ENCODE measurements around the gene RASGRP3.

- TF ChIP-seq POLR2AphosphoS5 (IDR thresholded peaks at IDR 0.05; ENCODE audit: insufficient read depth, low read depth, low read length): no peak
- TF ChIP-seq, protein P1, sequence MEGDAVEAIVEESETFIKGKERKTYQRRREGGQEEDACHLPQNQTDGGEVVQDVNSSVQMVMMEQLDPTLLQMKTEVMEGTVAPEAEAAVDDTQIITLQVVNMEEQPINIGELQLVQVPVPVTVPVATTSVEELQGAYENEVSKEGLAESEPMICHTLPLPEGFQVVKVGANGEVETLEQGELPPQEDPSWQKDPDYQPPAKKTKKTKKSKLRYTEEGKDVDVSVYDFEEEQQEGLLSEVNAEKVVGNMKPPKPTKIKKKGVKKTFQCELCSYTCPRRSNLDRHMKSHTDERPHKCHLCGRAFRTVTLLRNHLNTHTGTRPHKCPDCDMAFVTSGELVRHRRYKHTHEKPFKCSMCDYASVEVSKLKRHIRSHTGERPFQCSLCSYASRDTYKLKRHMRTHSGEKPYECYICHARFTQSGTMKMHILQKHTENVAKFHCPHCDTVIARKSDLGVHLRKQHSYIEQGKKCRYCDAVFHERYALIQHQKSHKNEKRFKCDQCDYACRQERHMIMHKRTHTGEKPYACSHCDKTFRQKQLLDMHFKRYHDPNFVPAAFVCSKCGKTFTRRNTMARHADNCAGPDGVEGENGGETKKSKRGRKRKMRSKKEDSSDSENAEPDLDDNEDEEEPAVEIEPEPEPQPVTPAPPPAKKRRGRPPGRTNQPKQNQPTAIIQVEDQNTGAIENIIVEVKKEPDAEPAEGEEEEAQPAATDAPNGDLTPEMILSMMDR (IDR thresholded peaks at IDR 0.05; ENCODE audit: extremely low read depth in 1 of 2, insufficient read depth in 1 of 2, low read depth in 1 of 2, low read length in 2 of 2): no peak
- no peak for TF ChIP-seq FOS (IDR thresholded peaks at IDR 0.05; ENCODE audit: borderline replicate concordance, insufficient read depth, low read length)
- no peak for TF ChIP-seq JUN (IDR thresholded peaks at IDR 0.05; ENCODE audit: borderline replicate concordance, insufficient read depth, insufficient read length, low read depth)
- no peak for TF ChIP-seq EZH2 (IDR thresholded peaks at IDR 0.05; ENCODE audit: borderline replicate concordance, low read depth, low read length, severe bottlenecking)
- TF ChIP-seq POLR2A (IDR thresholded peaks at IDR 0.05; ENCODE audit: low read depth, low read length): no peak
- TF ChIP-seq, protein P2, sequence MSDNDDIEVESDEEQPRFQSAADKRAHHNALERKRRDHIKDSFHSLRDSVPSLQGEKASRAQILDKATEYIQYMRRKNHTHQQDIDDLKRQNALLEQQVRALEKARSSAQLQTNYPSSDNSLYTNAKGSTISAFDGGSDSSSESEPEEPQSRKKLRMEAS (IDR thresholded peaks at IDR 0.05; ENCODE audit: insufficient read depth, insufficient read length): no peak
- TF ChIP-seq MYC (IDR thresholded peaks at IDR 0.05; ENCODE audit: low read depth, low read length): no peak
Measured at GRCh38 chr2:33522576-33522975, 46.1 kb downstream of the RASGRP3 start.

All from endothelial cell of umbilical vein (primary cell).